RCC 7860 (cell line): Measurements from ENCODE around the gene PTCH2.
"Not testable (repeated sequence)": the region's sequence is repeated elsewhere in the genome, so short reads cannot be mapped to it uniquely, and the experiment has no call there.

Experiments used
- DNase-seq: peaks from one replicate; pipeline ENCODE4 v3.0.0-alpha.2; 2015; ENCODE audit warnings: low spot score
- FAIRE-seq: peaks from 2 replicates; lab custom pipeline; 2012; peaks lifted over from hg19 to GRCh38; lab: Jason Lieb, UNC

Gene PTCH2

GRCh38 chr1:44820328-44821239, 22.5 kb downstream of the PTCH2 start:
- DNase-seq (no peak), FAIRE-seq (no peak)

- FAIRE-seq (peak; percentile 89), DNase-seq (peak; percentile 98)
These were observed 23.3 kb downstream of the PTCH2 start for GRCh38 chr1:44819608-44820327.

- no peak for FAIRE-seq
These were observed 23.9 kb downstream of the PTCH2 start for GRCh38 chr1:44819196-44819607.

GRCh38 chr1:44817771-44818495, 25.1 kb downstream of the PTCH2 start:
- no peak for DNase-seq

More at GRCh38 chr1:44819196-44819607, 23.9 kb downstream of the PTCH2 start:
- DNase-seq: no peak

GRCh38 chr1:44817307-44817706, 25.7 kb downstream of the PTCH2 start:
- DNase-seq (no peak), FAIRE-seq (no peak)

More at GRCh38 chr1:44817771-44818495, 25.1 kb downstream of the PTCH2 start:
- no peak for FAIRE-seq

- not testable (repeated sequence) for DNase-seq, FAIRE-seq
These were observed 27.1 kb downstream of the PTCH2 start for GRCh38 chr1:44815926-44816325.

- DNase-seq (no peak), FAIRE-seq (no peak)
These were observed 30.1 kb downstream of the PTCH2 start for GRCh38 chr1:44812822-44813543.

GRCh38 chr1:44811234-44811633, 31.8 kb downstream of the PTCH2 start:
- FAIRE-seq (no peak), DNase-seq (no peak)

GRCh38 chr1:44810762-44811105, 32.3 kb downstream of the PTCH2 start:
- not testable (repeated sequence) for FAIRE-seq

GRCh38 chr1:44810101-44810761, 32.8 kb downstream of the PTCH2 start:
- peak; percentile 79 for FAIRE-seq
- peak; percentile 86 for DNase-seq

More at GRCh38 chr1:44810762-44811105, 32.3 kb downstream of the PTCH2 start:
- not testable (repeated sequence) for DNase-seq

GRCh38 chr1:44808938-44809917, 33.8 kb downstream of the PTCH2 start:
- no peak for FAIRE-seq
- DNase-seq: peak; percentile 63

- peak; percentile 76 for DNase-seq
- FAIRE-seq: no peak
These were observed 34.8 kb downstream of the PTCH2 start, which contains the start of gene BTBD19 for GRCh38 chr1:44808063-44808937. Gene BTBD19, plus strand, starts transcription at chr1:44808523. Its CDS starts 298 bp downstream, at chr1:44808821.

- peak; percentile 100 for DNase-seq
- FAIRE-seq: peak; percentile 96
These were observed 35.5 kb downstream of the PTCH2 start for GRCh38 chr1:44807364-44808062.

- DNase-seq: no peak
- no peak for FAIRE-seq
These were observed 36.2 kb downstream of the PTCH2 start, which contains the start of gene DYNLT4 for GRCh38 chr1:44806704-44807363. Gene DYNLT4, minus strand, starts transcription at chr1:44807351. Its CDS starts 683 bp downstream, at chr1:44806668.

GRCh38 chr1:44806025-44806703, 36.9 kb downstream of the PTCH2 start:
- DNase-seq: no peak
- FAIRE-seq: no peak
